ENCODE results near the gene NAV3.
"Not testable (repeated sequence)": the region's sequence is repeated elsewhere in the genome, so short reads cannot be mapped to it uniquely, and the experiment has no call there.

Gene NAV3

GRCh38 chr12:78060186-78060585, 229.5 kb downstream of the NAV3 start:
- DNase-seq: no peak

GRCh38 chr12:78062786-78063185, 232.1 kb downstream of the NAV3 start:
- no peak for DNase-seq

- DNase-seq: no peak
Measured at GRCh38 chr12:78081590-78082314, 251.1 kb downstream of the NAV3 start.

- no peak for DNase-seq
Measured at GRCh38 chr12:78085542-78086182, 255.0 kb downstream of the NAV3 start.

- no peak for DNase-seq
Measured at GRCh38 chr12:78086553-78087362, 256.1 kb downstream of the NAV3 start.

- no peak for DNase-seq
Measured at GRCh38 chr12:78087363-78087675, 256.6 kb downstream of the NAV3 start.

- DNase-seq: no peak
Measured at GRCh38 chr12:78088391-78088832, 257.7 kb downstream of the NAV3 start.

GRCh38 chr12:78090266-78090665, 259.6 kb downstream of the NAV3 start:
- no peak for DNase-seq

GRCh38 chr12:78095623-78096022, 264.9 kb downstream of the NAV3 start:
- no peak for DNase-seq

GRCh38 chr12:78096909-78097597, 266.4 kb downstream of the NAV3 start:
- no peak for DNase-seq

- no peak for DNase-seq
Measured at GRCh38 chr12:78099806-78100205, 269.1 kb downstream of the NAV3 start.

GRCh38 chr12:78101113-78101876, 270.6 kb downstream of the NAV3 start:
- DNase-seq: no peak

GRCh38 chr12:78101946-78102635, 271.4 kb downstream of the NAV3 start:
- no peak for DNase-seq

- DNase-seq: not testable (repeated sequence)
Measured at GRCh38 chr12:78102801-78103200, 272.1 kb downstream of the NAV3 start.

- DNase-seq: no peak
Measured at GRCh38 chr12:78115889-78116288, 285.2 kb downstream of the NAV3 start.

GRCh38 chr12:78118036-78118435, 287.3 kb downstream of the NAV3 start:
- no peak for DNase-seq

GRCh38 chr12:78118486-78118885, 287.8 kb downstream of the NAV3 start:
- no peak for DNase-seq

GRCh38 chr12:78119351-78119918, 288.7 kb downstream of the NAV3 start:
- DNase-seq: no peak

- DNase-seq: no peak
Measured at GRCh38 chr12:78120306-78120705, 289.6 kb downstream of the NAV3 start.

GRCh38 chr12:78120866-78121560, 290.3 kb downstream of the NAV3 start:
- DNase-seq: no peak

Data from effector CD4-positive, alpha-beta T cell (primary cell).